Spleen (tissue), 7 donors: ENCODE measurements around the gene DZANK1.

Experiments
- CTCF ChIP-seq, 11 experiments: fragments of 200-600 bp in 7 of 11; fragments of 450-650 bp in 4 of 11; sonication (generic) in 4 of 11; IDR thresholded peaks in 8 of 11; conservative IDR thresholded peaks in 3 of 11; 1 replicate in 7 of 11; 2 replicates in 4 of 11; pipeline versions ENCODE4 v1.4.0 to v1.8.0; 2016 to 2021; ENCODE audit warnings: antibody characterized with exemption in 11 of 11, inconsistent platforms in 4 of 11, mild to moderate bottlenecking in 1 of 11
- POLR2A ChIP-seq, 3 donors: fragments of 450-650 bp; IDR thresholded peaks; one replicate each; pipeline ENCODE4 v1.5.1; 2017; ENCODE audit warnings: antibody characterized with exemption in 3 of 3, mild to moderate bottlenecking in 1 of 3
- POLR2AphosphoS5 ChIP-seq, 3 donors: sonication (generic); formaldehyde crosslinking; IDR thresholded peaks; one replicate each; pipeline ENCODE4 v1.5.1; 2017; ENCODE audit warnings: antibody characterized with exemption in 3 of 3
- donor health status: DM: no; HTN: no; CAD: no; lungs with moderate emphysema.
- donor health status: DM: no; HTN: no; CAD: no.
- donor health status: DM: no; HTN: no; CAD: no.

- TF ChIP-seq CTCF (IDR thresholded peaks at IDR 0.05 in 8 of 11, conservative IDR thresholded peaks at IDR 0.05 in 3 of 11) (no peak), POLR2AphosphoS5 (IDR thresholded peaks at IDR 0.05) (no peak), POLR2A (IDR thresholded peaks at IDR 0.05) (no peak)
Measured at GRCh38 chr20:18414140-18414539, 52.7 kb downstream of the DZANK1 start.
